HG03135 (cell line): ENCODE measurements around the gene RTCB.
"Not testable (repeated sequence)": the region's sequence is repeated elsewhere in the genome, so short reads cannot be mapped to it uniquely, and the experiment has no call there.

Experiments
- ATAC-seq: cut with Tn5 transposase; IDR thresholded peaks from one replicate; pipeline ENCODE4 v1.9.1; 2021; ENCODE audit warnings: mild to moderate bottlenecking, moderate library complexity; ENCODE audit not compliant: unreplicated experiment

RTCB gene

GRCh38 chr22:32395107-32395506 is 16.9 kb downstream of the RTCB start:
- ATAC-seq: no peak

- ATAC-seq: no peak
These were observed 22.4 kb downstream of the RTCB start for GRCh38 chr22:32389685-32390084.

- no peak for ATAC-seq
These were observed 26.4 kb downstream of the RTCB start for GRCh38 chr22:32385681-32386080.

- no peak for ATAC-seq
These were observed 31.1 kb downstream of the RTCB start for GRCh38 chr22:32380991-32381390.

- ATAC-seq: no peak
These were observed 33.3 kb downstream of the RTCB start for GRCh38 chr22:32378707-32379272.

GRCh38 chr22:32376681-32377080 is 35.4 kb downstream of the RTCB start:
- ATAC-seq: no peak

- ATAC-seq: no peak
These were observed 36.2 kb downstream of the RTCB start for GRCh38 chr22:32375678-32376450.

- no peak for ATAC-seq
These were observed 47.8 kb downstream of the RTCB start for GRCh38 chr22:32364210-32364609.

GRCh38 chr22:32361257-32361656 is 50.8 kb downstream of the RTCB start:
- ATAC-seq: no peak

GRCh38 chr22:32360096-32360495 is 52.0 kb downstream of the RTCB start:
- ATAC-seq: not testable (repeated sequence)

- not testable (repeated sequence) for ATAC-seq
These were observed 54.5 kb downstream of the RTCB start, which contains the start of gene RFPL3 for GRCh38 chr22:32357567-32357966. RFPL3 (plus strand) TSS chr22:32357867; CDS start chr22:32358072, 205 bp downstream.

- no peak for ATAC-seq
These were observed 56.3 kb downstream of the RTCB start for GRCh38 chr22:32355760-32356159.

- ATAC-seq: no peak
These were observed 57.4 kb downstream of the RTCB start for GRCh38 chr22:32354360-32355351.

- ATAC-seq: no peak
These were observed 58.2 kb downstream of the RTCB start for GRCh38 chr22:32353840-32354239.

GRCh38 chr22:32353292-32353691 is 58.8 kb downstream of the RTCB start:
- no peak for ATAC-seq

GRCh38 chr22:32352681-32353080 is 59.4 kb downstream of the RTCB start:
- ATAC-seq: no peak

- ATAC-seq: not testable (repeated sequence)
These were observed 60.2 kb downstream of the RTCB start for GRCh38 chr22:32351875-32352274.

GRCh38 chr22:32348031-32348611 is 63.9 kb downstream of the RTCB start:
- no peak for ATAC-seq

- ATAC-seq: no peak
These were observed 68.1 kb downstream of the RTCB start for GRCh38 chr22:32343941-32344340.

GRCh38 chr22:32342977-32343376 is 69.1 kb downstream of the RTCB start:
- no peak for ATAC-seq
